GM06990 (cell line): ENCODE measurements around the gene KCNQ5.

Source experiments
- DNase-seq: peaks from one replicate; pipeline ENCODE4 v3.0.0-alpha.2; 2011; ENCODE audit not compliant: insufficient read length; ENCODE audit errors: extremely low read depth
- H3K27me3 ChIP-seq: replicated peaks from 2 replicates; pipeline ENCODE4 v1.6.0; 2011; ENCODE audit warnings: low read length; ENCODE audit not compliant: control insufficient read depth, insufficient read depth
- H3K36me3 ChIP-seq: 2 replicates; pipeline ENCODE4 v1.5.1; 2011; ENCODE audit warnings: low read length; ENCODE audit not compliant: control insufficient read depth, insufficient read depth
- H3K4me3 ChIP-seq: replicated peaks from 2 replicates; pipeline ENCODE4 v1.5.1; 2011; ENCODE audit warnings: low read depth, mild to moderate bottlenecking, control low read depth, low read length
- TF ChIP-seq, protein P1 (sequence below): IDR thresholded peaks from 2 replicates; pipeline ENCODE4 v1.5.1; 2011; ENCODE audit warnings: low read length, control low read depth, mild to moderate bottlenecking, inconsistent platforms; ENCODE audit not compliant: insufficient read depth, poor library complexity, severe bottlenecking

The KCNQ5 gene

DNA sequence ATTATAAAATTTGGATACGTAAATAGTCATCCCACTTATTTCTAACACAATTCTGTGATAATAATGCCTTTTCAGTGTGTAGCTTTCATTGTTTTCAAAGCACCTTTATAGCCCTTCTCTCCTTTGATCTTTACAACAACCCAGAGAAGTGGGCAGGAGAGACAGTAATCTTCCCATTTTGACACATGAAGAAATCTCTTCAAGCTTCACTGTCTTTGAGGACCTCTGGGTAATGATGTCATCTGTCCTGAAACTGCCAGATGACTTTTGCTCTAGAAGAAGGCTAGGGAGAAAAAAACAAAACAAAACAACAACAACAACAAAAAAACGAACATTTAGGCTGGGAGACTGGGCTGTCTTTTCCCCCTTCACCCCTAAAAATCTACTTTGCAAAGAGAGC lies 203.0 kb downstream of the KCNQ5 start:
- TF ChIP-seq, protein P1, sequence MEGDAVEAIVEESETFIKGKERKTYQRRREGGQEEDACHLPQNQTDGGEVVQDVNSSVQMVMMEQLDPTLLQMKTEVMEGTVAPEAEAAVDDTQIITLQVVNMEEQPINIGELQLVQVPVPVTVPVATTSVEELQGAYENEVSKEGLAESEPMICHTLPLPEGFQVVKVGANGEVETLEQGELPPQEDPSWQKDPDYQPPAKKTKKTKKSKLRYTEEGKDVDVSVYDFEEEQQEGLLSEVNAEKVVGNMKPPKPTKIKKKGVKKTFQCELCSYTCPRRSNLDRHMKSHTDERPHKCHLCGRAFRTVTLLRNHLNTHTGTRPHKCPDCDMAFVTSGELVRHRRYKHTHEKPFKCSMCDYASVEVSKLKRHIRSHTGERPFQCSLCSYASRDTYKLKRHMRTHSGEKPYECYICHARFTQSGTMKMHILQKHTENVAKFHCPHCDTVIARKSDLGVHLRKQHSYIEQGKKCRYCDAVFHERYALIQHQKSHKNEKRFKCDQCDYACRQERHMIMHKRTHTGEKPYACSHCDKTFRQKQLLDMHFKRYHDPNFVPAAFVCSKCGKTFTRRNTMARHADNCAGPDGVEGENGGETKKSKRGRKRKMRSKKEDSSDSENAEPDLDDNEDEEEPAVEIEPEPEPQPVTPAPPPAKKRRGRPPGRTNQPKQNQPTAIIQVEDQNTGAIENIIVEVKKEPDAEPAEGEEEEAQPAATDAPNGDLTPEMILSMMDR, result no peak
- DNase-seq, result peak; percentile 6
- H3K36me3 ChIP-seq, result no peaks in the 10 kb centered on the region
- no peak overlapping the region for H3K4me3 ChIP-seq
- H3K27me3 ChIP-seq, result no peaks in the 10 kb centered on the region

DNA sequence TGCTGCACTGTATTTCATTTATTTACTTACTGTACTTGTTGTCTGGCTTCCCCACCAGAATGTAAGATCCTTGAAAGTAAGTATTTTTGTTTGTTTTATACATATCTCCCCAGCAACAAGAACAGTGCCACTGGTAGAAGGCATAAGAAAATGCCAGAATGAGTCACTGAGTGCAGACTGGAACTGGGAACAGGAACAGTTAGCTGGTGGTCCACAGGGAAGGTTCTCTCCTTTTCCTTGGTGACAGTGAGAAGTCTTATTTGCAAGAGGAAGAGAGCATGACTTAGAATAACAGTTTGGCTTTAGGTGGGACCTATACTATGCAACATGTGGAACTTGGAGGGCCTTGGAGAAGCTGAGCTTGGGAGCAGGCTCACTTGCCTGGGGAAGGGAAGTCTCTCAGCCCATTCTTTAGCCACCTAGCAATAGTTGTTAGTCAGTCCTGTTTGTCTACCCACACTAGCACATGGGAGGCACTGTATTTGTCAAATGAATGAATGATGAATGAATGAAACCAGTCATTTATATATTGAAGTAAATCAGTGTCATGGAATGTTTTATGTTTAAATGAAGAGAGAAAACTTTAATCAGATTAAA lies 203.5 kb downstream of the KCNQ5 start:
- H3K4me3 ChIP-seq, result no peak overlapping the region
- DNase-seq, result no peak
- no peaks in the 10 kb centered on the region for H3K27me3 ChIP-seq

DNA sequence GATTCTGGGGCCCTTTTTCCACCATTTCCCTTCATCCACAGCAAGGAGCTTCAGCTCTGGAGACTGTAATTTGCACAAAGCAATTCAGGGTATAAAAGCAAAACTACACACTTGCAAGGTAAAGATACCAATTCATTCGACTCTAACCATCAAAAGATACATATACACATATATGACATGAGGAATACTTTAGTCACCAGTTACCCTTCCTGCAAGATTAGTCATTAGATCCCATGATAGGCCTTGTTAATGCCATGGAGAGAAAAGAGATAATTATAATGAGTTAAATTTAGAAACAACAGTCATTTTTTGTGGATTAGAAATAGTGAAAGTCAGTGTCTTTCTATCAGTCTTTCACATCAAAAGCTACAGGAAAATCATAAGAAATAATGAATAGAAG lies 204.2 kb downstream of the KCNQ5 start:
- H3K36me3 ChIP-seq, result no peaks in the 10 kb centered on the region
- no peak for DNase-seq
- no peak overlapping the region for H3K4me3 ChIP-seq
- TF ChIP-seq, protein P1, result no peak
- H3K27me3 ChIP-seq, result no peaks in the 10 kb centered on the region

More for the DNA sequence above, 203.5 kb downstream of the KCNQ5 start:
- TF ChIP-seq, protein P1, result no peak
- H3K36me3 ChIP-seq, result no peaks in the 10 kb centered on the region

DNA sequence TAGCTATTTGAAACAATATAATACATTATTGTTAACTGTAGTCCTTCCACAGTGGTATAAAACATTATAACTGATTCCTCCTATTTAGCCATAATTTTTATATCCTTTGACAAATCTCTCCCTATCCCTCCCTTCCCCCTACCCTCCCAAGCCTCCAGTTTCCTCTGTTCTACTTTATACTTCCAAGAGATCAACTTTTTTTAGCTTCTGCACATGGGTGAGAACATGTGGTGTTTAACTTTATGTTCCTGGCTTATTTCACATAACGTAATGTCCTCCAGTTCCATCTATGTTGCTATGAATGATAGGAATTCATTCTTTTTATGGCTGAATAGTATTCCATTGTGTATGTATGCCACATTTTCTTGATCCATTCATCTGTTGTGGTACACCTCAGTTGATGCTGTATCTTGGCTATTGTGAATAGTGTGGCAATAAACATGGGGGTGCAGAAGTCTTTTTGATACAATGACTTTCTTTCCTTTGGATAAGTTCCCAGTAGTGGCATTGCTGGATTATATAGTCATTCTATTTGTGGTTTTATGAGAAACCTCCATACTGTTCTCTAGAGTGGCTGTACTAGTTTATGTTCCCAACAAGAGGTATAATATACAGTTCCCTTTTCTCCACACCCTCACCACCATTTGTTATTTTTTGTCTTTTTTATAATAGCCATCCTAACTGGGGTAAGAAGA lies 205.0 kb downstream of the KCNQ5 start:
- TF ChIP-seq, protein P1, result no peak
- no peak for DNase-seq
- no peak overlapping the region for H3K4me3 ChIP-seq
- H3K36me3 ChIP-seq, result no peaks in the 10 kb centered on the region
- H3K27me3 ChIP-seq, result no peaks in the 10 kb centered on the region

DNA sequence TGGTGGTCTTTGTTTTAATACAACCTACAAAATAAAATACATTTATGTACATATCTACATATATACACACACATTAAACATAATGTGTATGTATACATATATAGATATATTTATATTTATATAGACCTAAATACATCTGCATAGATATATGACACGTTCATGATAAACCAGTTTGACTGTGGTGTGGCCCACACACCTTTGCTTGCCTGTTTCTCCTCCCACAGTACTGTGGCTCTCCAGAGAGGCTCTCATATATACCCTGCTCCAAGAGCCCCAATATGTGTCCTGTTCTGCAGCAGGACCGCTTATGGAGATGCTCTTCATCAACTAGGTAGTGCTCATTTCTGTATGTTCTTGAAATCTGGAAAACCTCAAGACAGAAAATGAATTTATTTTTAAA lies 207.0 kb downstream of the KCNQ5 start:
- no peaks in the 10 kb centered on the region for H3K27me3 ChIP-seq
- no peak overlapping the region for H3K4me3 ChIP-seq
- H3K36me3 ChIP-seq, result no peaks in the 10 kb centered on the region
- TF ChIP-seq, protein P1, result no peak
- no peak for DNase-seq
